Smooth muscle cell (in vitro differentiated cells): ENCODE measurements around the gene PDGFB. TPM values are rescaled to one million over a fixed set of nuclear protein-coding genes. Genes with fewer than 3 reads are reported as not detected.

Experiments
- DNase-seq: peaks from one replicate; lab custom pipeline; 2025; ENCODE audit not compliant: unreplicated experiment; lab: John Stamatoyannopoulos, UW
- H2AFZ ChIP-seq: fragments of 200-600 bp; sonication (generic); 2 replicates; pipeline ENCODE4 v1.6.0; 2016; ENCODE audit warnings: antibody characterized with exemption, low read depth, mild to moderate bottlenecking
- H3F3A ChIP-seq: fragments of 200-600 bp; sonication (generic); 2 replicates; pipeline ENCODE4 v1.6.0; 2017; ENCODE audit warnings: antibody characterized with exemption, low read depth
- H3K27ac ChIP-seq: fragments of 200-600 bp; sonication (generic); 2 replicates; pipeline ENCODE4 v1.5.1; 2016; ENCODE audit warnings: low read depth, mild to moderate bottlenecking
- H3K27me3 ChIP-seq: fragments of 200-600 bp; sonication (generic); 2 replicates; pipeline ENCODE4 v1.6.1; 2016; ENCODE audit warnings: low read depth, mild to moderate bottlenecking
- H3K36me3 ChIP-seq: fragments of 200-600 bp; sonication (generic); 2 replicates; pipeline ENCODE4 v1.5.1; 2016; ENCODE audit warnings: low read depth
- H3K4me1 ChIP-seq: fragments of 200-600 bp; sonication (generic); 2 replicates; pipeline ENCODE4 v1.5.1; 2016; ENCODE audit warnings: low read depth
- H3K4me2 ChIP-seq: fragments of 200-600 bp; sonication (generic); 2 replicates; pipeline ENCODE4 v1.6.0; 2016; ENCODE audit warnings: mild to moderate bottlenecking
- H3K4me3 ChIP-seq: fragments of 200-600 bp; sonication (generic); 2 replicates; pipeline ENCODE4 v1.5.1; 2016; ENCODE audit warnings: mild to moderate bottlenecking
- H3K79me2 ChIP-seq: fragments of 200-600 bp; sonication (generic); 2 replicates; pipeline ENCODE4 v1.6.0; 2016; ENCODE audit warnings: low read depth, mild to moderate bottlenecking
- H3K9ac ChIP-seq: fragments of 200-600 bp; sonication (generic); 2 replicates; pipeline ENCODE4 v1.6.0; 2016; ENCODE audit warnings: low read depth
- H3K9me3 ChIP-seq: fragments of 200-600 bp; sonication (generic); replicated peaks from 2 replicates; pipeline ENCODE4 v1.5.1; 2016; ENCODE audit warnings: low read depth
- H4K20me1 ChIP-seq: fragments of 200-600 bp; sonication (generic); 2 replicates; pipeline ENCODE4 v1.6.0; 2016; ENCODE audit warnings: low read depth
- WGBS: methylation state at CpG from one replicate; pipeline ENCODE4 v1.1.7; 2016; ENCODE audit warnings: low lambda C conversion rate; 5-methylcytosine and 5-hydroxymethylcytosine counted together
- polyA plus RNA-seq: library from polyadenylated mRNA; unstranded; fragments of >200 nt; fragmentation: Nextera tagmentation; extraction: Ambion mirVana; gene quantifications from 2 replicates; pipeline ENCODE4 v1.2.1, GENCODE V29; 2016
- total RNA-seq: library from RNA; depleted of rRNA; stranded (reverse); fragments of >200 nt; gene quantifications from 2 replicates; pipeline ENCODE4 v1.2.3, GENCODE V29; 2014
- TF ChIP-seq, protein P1 (sequence below): fragments of 200-600 bp; sonication (generic); IDR thresholded peaks from 2 replicates; pipeline ENCODE4 v1.5.1; 2017; ENCODE audit warnings: borderline replicate concordance, mild to moderate bottlenecking, antibody characterized with exemption; ENCODE audit not compliant: insufficient read depth, poor library complexity, severe bottlenecking

The PDGFB gene
- total and polyA plus RNA-seq, 2 experiments from 2014 or later, result 0.31 to 2.1 TPM

DNA sequence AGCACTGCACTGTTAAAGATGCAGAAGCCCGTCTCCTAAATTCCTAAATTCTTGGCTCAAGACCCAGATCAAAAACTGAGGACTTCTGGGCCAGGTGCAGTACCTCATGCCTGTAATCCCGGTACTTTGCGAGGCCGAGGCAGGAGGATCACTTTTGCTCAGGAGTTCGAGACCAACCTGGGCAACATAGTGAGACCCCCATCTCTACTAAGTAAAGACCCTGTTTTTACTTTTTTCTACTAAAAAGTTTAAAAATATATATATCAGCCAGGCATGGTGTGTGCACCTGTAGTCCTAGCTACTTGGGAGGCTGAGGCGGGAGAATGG lies 29.7 kb downstream of the PDGFB start:
- Histone ChIP-seq H3K27me3 (no peaks in the 10 kb centered on the region), H4K20me1 (no peaks in the 10 kb centered on the region), H3K4me1 (peaks cover 18% of the 10 kb centered on the region), H3K27ac (peak overlapping the region; percentile 47), H2AFZ (no peak overlapping the region), H3K36me3 (no peaks in the 10 kb centered on the region), H3K79me2 (no peaks in the 10 kb centered on the region), H3K9me3 (no peaks in the 10 kb centered on the region), H3F3A (no peaks in the 10 kb centered on the region), H3K4me2 (peak overlapping the region; percentile 49), H3K4me3 (no peak overlapping the region), H3K9ac (no peak overlapping the region)
- DNase-seq, result no peak
- TF ChIP-seq, protein P1, sequence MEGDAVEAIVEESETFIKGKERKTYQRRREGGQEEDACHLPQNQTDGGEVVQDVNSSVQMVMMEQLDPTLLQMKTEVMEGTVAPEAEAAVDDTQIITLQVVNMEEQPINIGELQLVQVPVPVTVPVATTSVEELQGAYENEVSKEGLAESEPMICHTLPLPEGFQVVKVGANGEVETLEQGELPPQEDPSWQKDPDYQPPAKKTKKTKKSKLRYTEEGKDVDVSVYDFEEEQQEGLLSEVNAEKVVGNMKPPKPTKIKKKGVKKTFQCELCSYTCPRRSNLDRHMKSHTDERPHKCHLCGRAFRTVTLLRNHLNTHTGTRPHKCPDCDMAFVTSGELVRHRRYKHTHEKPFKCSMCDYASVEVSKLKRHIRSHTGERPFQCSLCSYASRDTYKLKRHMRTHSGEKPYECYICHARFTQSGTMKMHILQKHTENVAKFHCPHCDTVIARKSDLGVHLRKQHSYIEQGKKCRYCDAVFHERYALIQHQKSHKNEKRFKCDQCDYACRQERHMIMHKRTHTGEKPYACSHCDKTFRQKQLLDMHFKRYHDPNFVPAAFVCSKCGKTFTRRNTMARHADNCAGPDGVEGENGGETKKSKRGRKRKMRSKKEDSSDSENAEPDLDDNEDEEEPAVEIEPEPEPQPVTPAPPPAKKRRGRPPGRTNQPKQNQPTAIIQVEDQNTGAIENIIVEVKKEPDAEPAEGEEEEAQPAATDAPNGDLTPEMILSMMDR, result no peak
- WGBS, result 53% methylated on average over 6 of the region's 6 CpGs

DNA sequence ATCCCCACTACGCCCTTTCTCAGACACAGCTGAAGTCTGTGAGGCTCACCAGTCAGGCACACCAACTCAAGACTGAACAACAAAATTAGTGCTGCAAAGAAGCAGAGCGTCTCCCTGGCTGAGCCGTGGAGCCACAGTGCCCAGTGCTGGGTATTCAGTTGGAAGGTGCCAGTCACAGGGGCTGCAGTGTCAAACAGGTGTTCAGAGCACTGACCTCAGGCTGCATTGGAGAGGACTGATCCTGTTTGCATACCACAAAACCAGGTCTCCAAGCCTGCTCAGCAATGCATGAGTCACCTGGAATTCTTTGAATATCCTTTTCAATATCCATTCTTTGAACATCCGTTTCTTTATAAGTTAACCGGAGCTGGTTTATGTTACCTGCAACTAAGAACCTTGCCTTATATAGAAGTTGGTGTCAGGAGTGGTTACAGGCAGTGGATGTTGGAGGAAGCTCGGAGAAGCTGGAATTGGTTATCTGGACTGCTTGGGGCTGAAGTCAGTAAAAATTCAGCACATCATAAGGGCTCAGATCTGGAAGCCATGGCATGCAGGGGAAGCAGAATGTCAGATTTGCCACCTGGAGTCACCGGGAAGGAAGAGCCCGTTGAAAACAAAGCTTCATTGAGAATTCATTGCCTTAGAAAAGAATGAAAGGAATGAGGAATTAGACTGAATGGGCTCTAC lies 30.3 kb downstream of the PDGFB start:
- H3K27ac ChIP-seq, result peak overlapping the region; percentile 47
- H3K79me2 ChIP-seq, result no peaks in the 10 kb centered on the region
- H4K20me1 ChIP-seq, result no peaks in the 10 kb centered on the region
- DNase-seq, result no peak
- peak overlapping the region; percentile 49 for H3K4me2 ChIP-seq
- H3K4me1 ChIP-seq, result peaks cover 18% of the 10 kb centered on the region
- H2AFZ ChIP-seq, result no peak overlapping the region
- WGBS, result 26% methylated on average over 8 of the region's 8 CpGs
- TF ChIP-seq, protein P1, result no peak
- no peaks in the 10 kb centered on the region for H3K36me3 ChIP-seq
- no peak overlapping the region for H3K4me3 ChIP-seq
- no peaks in the 10 kb centered on the region for H3F3A ChIP-seq
- no peak overlapping the region for H3K9ac ChIP-seq
- no peaks in the 10 kb centered on the region for H3K27me3 ChIP-seq
- no peaks in the 10 kb centered on the region for H3K9me3 ChIP-seq

DNA sequence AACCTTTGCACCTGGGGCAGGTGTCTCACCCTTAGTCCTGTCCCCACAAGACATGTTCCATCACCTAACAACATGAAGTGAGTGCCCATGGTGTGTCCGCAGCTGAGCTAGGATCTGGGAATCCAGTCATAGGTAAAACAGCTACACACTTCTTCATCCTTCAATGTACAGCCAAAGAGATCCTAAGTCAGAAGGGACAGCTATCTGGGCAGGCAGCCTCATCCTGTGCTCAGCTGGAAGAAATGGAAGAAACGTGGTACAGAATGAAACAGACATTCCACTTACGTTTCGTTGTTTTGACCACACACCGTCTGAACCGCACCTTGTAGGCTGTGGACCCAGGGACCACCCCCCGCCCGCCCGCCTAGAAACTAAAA lies 30.8 kb downstream of the PDGFB start:
- Histone ChIP-seq H3K4me1 (peaks cover 18% of the 10 kb centered on the region), H3K79me2 (no peaks in the 10 kb centered on the region), H4K20me1 (no peaks in the 10 kb centered on the region), H3K9me3 (no peaks in the 10 kb centered on the region), H3F3A (no peaks in the 10 kb centered on the region), H3K4me3 (no peak overlapping the region), H3K27me3 (no peaks in the 10 kb centered on the region), H3K36me3 (no peaks in the 10 kb centered on the region), H3K27ac (no peak overlapping the region), H3K9ac (no peak overlapping the region), H2AFZ (no peak overlapping the region), H3K4me2 (no peak overlapping the region)
- DNase-seq, result no peak
- WGBS, result 46% methylated on average over 9 of the region's 9 CpGs
- TF ChIP-seq, protein P1, result no peak

DNA sequence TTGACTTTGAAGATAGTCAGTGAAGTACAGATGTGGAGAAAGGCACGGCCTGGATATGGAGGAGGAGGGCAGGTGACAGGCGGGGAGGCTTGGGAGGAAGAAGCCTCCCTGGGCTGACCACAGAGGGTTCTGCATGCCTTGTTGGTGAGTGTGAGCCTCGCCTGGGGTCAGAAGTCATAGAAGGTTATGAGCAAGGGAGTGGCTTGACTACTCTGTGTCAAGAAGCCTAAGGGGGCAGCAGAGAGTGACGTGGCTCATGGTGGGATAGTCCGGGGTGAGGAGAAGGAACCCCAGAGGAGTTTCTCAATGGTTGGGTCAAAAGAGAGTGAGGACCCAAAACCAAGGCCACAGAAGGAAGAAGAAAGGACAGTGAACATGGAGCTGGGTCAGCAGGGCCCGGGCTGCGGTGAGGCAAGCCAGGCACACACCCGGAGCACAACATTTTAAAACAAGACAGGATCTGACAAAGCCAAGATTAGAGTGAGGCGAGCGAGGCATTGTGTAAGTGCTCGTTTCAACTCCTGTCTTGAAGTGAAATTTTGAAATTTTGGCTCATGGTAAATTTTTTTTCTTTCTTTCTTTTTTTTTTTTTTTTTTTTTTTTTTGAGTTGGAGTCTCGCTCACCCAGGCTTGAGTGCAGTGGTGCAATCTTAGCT lies 31.9 kb downstream of the PDGFB start:
- TF ChIP-seq, protein P1, result no peak
- Histone ChIP-seq H3K27me3 (no peaks in the 10 kb centered on the region), H3K4me1 (peaks cover 18% of the 10 kb centered on the region), H3K27ac (peak overlapping the region; percentile 53), H3K4me2 (no peak overlapping the region), H4K20me1 (no peaks in the 10 kb centered on the region), H3K9ac (no peak overlapping the region), H3K4me3 (no peak overlapping the region), H2AFZ (no peak overlapping the region), H3K36me3 (no peaks in the 10 kb centered on the region), H3F3A (no peaks in the 10 kb centered on the region), H3K79me2 (no peaks in the 10 kb centered on the region), H3K9me3 (no peaks in the 10 kb centered on the region)
- 50% methylated on average over 12 of the region's 12 CpGs for WGBS
- no peak for DNase-seq
